ENCODE measurements around the gene GSTP1. TPM values are rescaled to one million over a fixed set of nuclear protein-coding genes. Genes with fewer than 3 reads are reported as not detected.
"Not testable (repeated sequence)": the region's sequence is repeated elsewhere in the genome, so short reads cannot be mapped to it uniquely, and the experiment has no call there.

GSTP1 gene
- total RNA-seq, 1 experiment from 2014 or later, result 893 TPM

GRCh38 chr11:67545280-67545679 is 38.3 kb upstream of the GSTP1 start:
- ChIA-PET POLR2A (no interaction called here), RAD21 (ENCODE audit: low non-redundant PET in 1 of 2, low total read pairs in 2 of 2, uncharacterized antibody in 2 of 2, unreplicated experiment in 2 of 2) (no interaction called here), CTCF (no interaction called here)
- Histone ChIP-seq H3K79me2 (ENCODE audit: insufficient read depth, low read length) (no peaks in the 10 kb centered on the region), H3K36me3 (ENCODE audit: control insufficient read depth in 1 of 2, insufficient read depth in 2 of 2, low read length in 2 of 2) (no peaks in the 10 kb centered on the region), H3K9me2 (ENCODE audit: insufficient read depth) (no peaks in the 10 kb centered on the region), H3K9me3 (ENCODE audit: control insufficient read depth in 1 of 2, insufficient read depth in 1 of 2, low read depth in 1 of 2, low read length in 2 of 2) (no peaks in the 10 kb centered on the region), H4K20me1 (ENCODE audit: insufficient read depth) (no peaks in the 10 kb centered on the region), H3K27ac (ENCODE audit: low read depth, low read length) (no peak overlapping the region), H3K9ac (ENCODE audit: low read length) (no peak overlapping the region), H3K27me3 (ENCODE audit: insufficient read depth, low read length) (no peaks in the 10 kb centered on the region), H2AFZ (ENCODE audit: low read depth, low read length, poor library complexity, severe bottlenecking) (no peak overlapping the region), H3K4me1 (ENCODE audit: control insufficient read depth in 1 of 2, insufficient read depth in 2 of 2, low read length in 2 of 2) (no peaks in the 10 kb centered on the region), H3K4me3 (replicated peaks in 1 of 2; ENCODE audit: low read depth in 1 of 2, low read length in 2 of 2) (no peak overlapping the region), H3K4me2 (ENCODE audit: low read length) (no peak overlapping the region)
- no peak for TF ChIP-seq ELF1 (IDR thresholded peaks at IDR 0.05; ENCODE audit: borderline replicate concordance, low read depth)
- no peak for TF ChIP-seq ZNF274 (IDR thresholded peaks at IDR 0.05; ENCODE audit: low read depth, low read length)
- no peak for TF ChIP-seq CBX3 (IDR thresholded peaks at IDR 0.05; ENCODE audit: low read depth)
- no peak for TF ChIP-seq EGR1 (IDR thresholded peaks at IDR 0.05; ENCODE audit: low read depth)
- TF ChIP-seq TCF7L2 (IDR thresholded peaks at IDR 0.05; ENCODE audit: borderline replicate concordance, extremely low read depth, insufficient read depth, insufficient read length), result no peak
- TF ChIP-seq, protein P1, sequence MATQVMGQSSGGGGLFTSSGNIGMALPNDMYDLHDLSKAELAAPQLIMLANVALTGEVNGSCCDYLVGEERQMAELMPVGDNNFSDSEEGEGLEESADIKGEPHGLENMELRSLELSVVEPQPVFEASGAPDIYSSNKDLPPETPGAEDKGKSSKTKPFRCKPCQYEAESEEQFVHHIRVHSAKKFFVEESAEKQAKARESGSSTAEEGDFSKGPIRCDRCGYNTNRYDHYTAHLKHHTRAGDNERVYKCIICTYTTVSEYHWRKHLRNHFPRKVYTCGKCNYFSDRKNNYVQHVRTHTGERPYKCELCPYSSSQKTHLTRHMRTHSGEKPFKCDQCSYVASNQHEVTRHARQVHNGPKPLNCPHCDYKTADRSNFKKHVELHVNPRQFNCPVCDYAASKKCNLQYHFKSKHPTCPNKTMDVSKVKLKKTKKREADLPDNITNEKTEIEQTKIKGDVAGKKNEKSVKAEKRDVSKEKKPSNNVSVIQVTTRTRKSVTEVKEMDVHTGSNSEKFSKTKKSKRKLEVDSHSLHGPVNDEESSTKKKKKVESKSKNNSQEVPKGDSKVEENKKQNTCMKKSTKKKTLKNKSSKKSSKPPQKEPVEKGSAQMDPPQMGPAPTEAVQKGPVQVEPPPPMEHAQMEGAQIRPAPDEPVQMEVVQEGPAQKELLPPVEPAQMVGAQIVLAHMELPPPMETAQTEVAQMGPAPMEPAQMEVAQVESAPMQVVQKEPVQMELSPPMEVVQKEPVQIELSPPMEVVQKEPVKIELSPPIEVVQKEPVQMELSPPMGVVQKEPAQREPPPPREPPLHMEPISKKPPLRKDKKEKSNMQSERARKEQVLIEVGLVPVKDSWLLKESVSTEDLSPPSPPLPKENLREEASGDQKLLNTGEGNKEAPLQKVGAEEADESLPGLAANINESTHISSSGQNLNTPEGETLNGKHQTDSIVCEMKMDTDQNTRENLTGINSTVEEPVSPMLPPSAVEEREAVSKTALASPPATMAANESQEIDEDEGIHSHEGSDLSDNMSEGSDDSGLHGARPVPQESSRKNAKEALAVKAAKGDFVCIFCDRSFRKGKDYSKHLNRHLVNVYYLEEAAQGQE (IDR thresholded peaks at IDR 0.05; ENCODE audit: low read depth), result no peak
- TF ChIP-seq POLR2A (IDR thresholded peaks at IDR 0.05; ENCODE audit: borderline replicate concordance, extremely low read depth, insufficient read depth, insufficient read length), result no peak
- no peak for TF ChIP-seq SIN3A (IDR thresholded peaks at IDR 0.05; ENCODE audit: low read depth)
- no peak for TF ChIP-seq EZH2phosphoT487 (IDR thresholded peaks at IDR 0.05; ENCODE audit: borderline replicate concordance)
- TF ChIP-seq SRF (IDR thresholded peaks at IDR 0.05; ENCODE audit: low read depth), result no peak
- no peak for TF ChIP-seq ATF3 (IDR thresholded peaks at IDR 0.05)
- no peak for TF ChIP-seq ZFX (IDR thresholded peaks at IDR 0.05)
- TF ChIP-seq, protein P2, sequence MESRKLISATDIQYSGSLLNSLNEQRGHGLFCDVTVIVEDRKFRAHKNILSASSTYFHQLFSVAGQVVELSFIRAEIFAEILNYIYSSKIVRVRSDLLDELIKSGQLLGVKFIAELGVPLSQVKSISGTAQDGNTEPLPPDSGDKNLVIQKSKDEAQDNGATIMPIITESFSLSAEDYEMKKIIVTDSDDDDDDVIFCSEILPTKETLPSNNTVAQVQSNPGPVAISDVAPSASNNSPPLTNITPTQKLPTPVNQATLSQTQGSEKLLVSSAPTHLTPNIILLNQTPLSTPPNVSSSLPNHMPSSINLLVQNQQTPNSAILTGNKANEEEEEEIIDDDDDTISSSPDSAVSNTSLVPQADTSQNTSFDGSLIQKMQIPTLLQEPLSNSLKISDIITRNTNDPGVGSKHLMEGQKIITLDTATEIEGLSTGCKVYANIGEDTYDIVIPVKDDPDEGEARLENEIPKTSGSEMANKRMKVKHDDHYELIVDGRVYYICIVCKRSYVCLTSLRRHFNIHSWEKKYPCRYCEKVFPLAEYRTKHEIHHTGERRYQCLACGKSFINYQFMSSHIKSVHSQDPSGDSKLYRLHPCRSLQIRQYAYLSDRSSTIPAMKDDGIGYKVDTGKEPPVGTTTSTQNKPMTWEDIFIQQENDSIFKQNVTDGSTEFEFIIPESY (IDR thresholded peaks at IDR 0.05; ENCODE audit: extremely low read depth, insufficient replicate concordance, low read length), result no peak
- no peak for TF ChIP-seq FOSL1 (IDR thresholded peaks at IDR 0.05; ENCODE audit: low read depth)
- intact Hi-C loops (cut with micrococcal nuclease), result no loop called here
- ATAC-seq (peak; percentile 44), DNase-seq (ENCODE audit: low read depth, low spot score) (no peak)
- BruUV-seq (replicated peaks), result no TSS peak

DNA sequence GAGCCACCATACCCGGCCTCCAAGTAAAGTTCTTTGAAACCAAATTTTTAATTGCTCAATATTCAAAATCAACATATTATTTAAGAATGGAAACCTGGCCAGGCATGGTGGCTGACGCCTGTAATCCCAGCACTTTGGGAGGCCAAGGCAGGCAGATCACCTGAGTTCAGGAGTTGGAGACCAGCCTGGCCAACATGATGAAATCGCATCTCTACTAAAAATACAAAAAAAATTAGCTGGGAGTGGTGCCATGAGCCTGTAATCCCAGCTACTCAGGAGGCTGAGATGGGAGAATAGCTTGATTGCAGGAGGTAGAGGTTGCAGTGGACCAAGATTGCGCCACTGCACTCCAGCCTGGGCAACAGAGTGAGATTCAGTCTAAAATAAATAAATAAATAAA is 35.5 kb upstream of the GSTP1 start:
- H3K27ac ChIP-seq (ENCODE audit: low read depth, low read length); H3K79me2 ChIP-seq (ENCODE audit: insufficient read depth, low read length); BruUV-seq (replicated peaks); POLR2A ChIA-PET; H3K9ac ChIP-seq (ENCODE audit: low read length); H3K4me2 ChIP-seq (ENCODE audit: low read length); H3K4me3 ChIP-seq (replicated peaks in 1 of 2; ENCODE audit: low read depth in 1 of 2, low read length in 2 of 2); H3K27me3 ChIP-seq (ENCODE audit: insufficient read depth, low read length); DNase-seq (ENCODE audit: low read depth, low spot score); CTCF ChIA-PET; H3K36me3 ChIP-seq (ENCODE audit: control insufficient read depth in 1 of 2, insufficient read depth in 2 of 2, low read length in 2 of 2); intact Hi-C loops (cut with micrococcal nuclease); H4K20me1 ChIP-seq (ENCODE audit: insufficient read depth); H3K4me1 ChIP-seq (ENCODE audit: control insufficient read depth in 1 of 2, insufficient read depth in 2 of 2, low read length in 2 of 2); ATAC-seq; RAD21 ChIA-PET (ENCODE audit: low non-redundant PET in 1 of 2, low total read pairs in 2 of 2, uncharacterized antibody in 2 of 2, unreplicated experiment in 2 of 2); H2AFZ ChIP-seq (ENCODE audit: low read depth, low read length, poor library complexity, severe bottlenecking); H3K9me3 ChIP-seq (ENCODE audit: control insufficient read depth in 1 of 2, insufficient read depth in 1 of 2, low read depth in 1 of 2, low read length in 2 of 2); H3K9me2 ChIP-seq (ENCODE audit: insufficient read depth): not testable (repeated sequence)

Measured in HCT116 (cell line).